ENCODE results near the gene MDFIC.

The MDFIC gene

DNA sequence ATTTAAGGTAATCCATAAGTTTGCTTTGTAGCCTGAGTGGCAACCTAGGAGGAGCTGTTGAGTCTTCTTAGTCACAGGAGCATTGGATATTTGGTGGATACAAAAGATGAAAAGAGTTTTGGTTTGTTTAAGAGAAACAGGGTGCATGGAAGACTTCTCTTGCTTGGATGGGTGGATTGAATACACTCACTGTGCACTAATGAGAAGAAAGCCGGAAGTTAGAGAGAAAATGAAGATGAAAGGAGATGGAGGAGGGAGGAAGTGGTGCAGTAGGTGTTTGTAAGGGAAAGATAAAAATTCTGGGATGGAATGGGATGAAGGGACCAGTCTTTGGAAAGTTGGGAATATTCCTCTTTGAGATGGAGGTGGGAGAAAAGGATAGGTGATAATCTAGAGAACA, 7.7 kb downstream of the MDFIC start:
- no peak for DNase-seq

DNA sequence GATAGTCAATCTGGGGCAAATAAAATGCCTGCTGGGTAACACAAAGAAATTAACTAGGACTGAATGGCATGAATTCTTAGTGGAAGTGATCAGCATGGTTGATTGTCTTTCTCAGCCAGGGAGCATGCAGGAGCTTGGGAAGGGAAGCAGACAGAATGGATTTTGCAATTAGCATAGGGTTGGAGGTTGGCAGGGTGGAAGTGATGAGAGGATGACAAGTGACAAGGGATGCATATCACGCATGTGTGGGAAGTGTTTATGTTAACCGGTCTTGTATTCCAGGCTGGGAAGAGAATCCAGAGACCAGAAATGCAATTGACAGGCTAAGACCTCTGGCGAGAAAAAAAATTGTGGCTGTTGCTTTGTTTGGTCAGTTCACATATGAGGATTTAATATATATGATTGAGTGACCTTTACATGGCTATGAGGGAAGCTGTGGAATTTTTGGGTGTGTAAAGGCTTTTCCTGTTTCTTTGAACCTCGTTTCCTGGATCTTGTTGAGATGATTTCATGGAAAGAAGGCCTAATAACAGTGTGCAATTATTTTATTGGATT, 8.3 kb downstream of the MDFIC start:
- no peak for DNase-seq

DNA sequence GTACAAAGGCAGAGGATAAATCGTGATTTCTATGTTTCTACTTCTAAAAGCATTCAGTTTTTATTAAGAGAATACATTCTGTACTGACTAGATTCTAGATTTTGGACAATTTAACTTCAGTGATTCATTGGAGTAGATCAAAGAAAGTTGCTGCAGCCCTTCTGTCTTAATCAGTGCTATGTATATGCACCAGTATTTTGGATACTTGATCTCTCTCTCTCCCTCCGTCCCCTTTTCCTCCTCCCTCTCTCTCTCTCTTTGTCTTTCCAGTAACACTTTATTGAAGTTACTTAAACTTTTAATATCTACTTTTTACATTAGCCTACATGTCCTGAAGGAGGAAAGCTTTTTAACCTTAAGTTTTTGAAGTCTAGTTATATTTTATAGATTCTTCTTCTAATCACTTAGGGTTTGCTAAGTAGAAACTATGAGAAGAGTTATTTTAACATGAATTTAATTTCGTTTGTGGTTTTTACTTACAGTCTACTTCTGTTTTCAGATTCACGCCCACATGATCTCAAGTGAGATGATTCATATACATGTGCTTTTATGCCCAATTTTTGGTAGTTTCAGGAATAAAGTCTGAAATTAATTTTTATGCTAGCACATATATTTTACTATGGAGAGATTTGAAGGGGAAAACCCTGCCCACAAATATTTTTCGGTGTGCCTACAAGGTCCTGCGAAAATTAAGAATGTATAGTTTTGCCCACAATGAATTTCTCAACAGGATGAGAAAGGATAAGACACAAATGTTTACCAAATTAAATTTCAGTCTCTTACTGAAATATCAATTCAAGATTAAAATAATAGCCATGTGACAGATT, 9.1 kb downstream of the MDFIC start:
- no peak for DNase-seq

DNA sequence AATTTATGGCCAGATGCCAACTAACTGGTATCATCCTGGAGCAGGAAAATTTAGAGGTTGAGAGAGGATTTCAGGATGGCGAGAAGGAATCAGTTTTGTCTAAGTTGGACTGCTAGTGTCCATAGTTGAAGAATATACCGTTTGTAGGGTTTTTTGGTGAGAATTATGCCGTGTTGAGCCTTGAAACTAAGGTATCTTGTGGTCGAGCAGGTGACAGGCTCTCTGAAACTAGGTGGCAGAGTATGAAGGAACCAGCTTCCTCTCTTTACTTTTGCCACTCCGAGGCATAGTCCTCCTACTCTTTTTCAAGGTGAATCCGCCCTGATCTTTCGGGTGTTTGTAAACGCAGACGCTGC, 9.7 kb downstream of the MDFIC start:
- DNase-seq: no peak

DNA sequence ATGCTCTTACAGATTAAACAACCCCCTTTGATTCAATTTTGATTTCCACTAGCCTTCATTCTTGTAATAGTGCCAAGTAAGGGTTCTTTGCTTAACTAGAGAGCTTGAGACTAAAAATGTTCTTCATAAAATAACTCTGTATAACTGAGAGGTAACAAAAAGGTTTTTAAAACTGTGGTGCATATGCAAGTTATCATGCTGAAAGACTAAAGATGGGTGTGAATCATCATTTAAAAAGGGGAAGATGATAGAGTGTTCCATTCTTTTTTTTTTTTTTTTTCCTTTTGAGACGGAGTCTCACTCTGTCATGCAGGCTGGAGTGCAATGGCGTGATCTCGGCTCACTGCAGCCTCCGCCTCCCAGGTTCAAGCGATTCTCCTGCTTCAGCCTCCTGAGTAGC, 11.1 kb downstream of the MDFIC start:
- no peak for DNase-seq

DNA sequence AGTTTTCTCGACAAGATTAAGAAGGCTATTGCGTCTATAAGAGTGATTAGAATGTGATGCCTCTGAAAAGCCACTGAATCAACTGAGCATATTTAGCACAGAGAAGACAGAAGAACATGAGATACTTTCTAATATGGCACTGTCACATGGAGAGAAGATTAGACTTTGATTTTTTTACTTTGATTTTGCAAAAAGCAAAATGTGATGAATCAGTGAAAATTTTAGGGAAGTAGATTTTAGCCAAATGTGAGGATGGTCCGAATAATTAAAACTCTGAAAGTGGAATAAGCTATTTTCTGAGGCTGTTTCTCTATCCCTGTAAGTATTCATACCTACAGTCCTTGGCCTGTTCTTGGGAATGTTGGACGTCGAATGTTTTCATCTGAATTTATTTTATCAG, 11.8 kb downstream of the MDFIC start:
- no peak for DNase-seq

DNA sequence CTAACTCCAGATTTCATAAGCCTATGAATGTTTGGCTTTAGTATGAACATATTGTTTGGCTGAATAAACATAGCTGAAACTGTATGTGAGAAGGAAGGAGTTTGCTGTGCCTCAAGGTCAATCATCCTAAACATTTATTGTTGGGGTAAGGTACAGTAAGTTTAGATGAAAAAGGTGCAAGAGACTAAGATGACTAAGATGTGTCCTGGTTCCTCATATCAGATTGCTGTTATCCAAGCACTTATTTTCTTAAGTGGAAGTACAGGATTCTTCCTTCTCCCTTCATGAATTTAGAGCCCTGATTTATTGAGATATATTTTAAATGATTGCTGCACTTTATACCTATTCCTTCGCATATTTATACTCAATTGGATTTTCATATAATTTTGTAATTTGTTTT, 12.2 kb downstream of the MDFIC start:
- DNase-seq: no peak

DNA sequence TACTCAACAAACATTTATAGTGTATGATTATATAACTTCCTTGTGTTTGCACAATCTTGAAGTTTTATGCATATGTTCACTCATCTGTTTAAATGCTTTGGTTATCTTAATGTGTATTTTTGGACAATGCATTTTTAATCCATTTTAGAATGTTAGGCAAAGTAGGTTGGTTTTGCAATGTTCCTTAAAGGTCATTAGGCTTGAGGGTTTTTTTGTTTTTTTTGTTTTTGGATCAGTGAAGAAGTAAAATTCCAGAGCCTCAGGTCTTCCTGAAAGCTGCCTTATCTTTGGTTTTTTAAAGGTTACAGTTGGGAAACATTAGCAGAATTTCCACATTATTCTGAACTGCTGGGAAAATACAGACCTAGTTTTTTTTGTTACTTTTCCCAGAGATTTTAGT, 12.8 kb downstream of the MDFIC start:
- no peak for DNase-seq

DNA sequence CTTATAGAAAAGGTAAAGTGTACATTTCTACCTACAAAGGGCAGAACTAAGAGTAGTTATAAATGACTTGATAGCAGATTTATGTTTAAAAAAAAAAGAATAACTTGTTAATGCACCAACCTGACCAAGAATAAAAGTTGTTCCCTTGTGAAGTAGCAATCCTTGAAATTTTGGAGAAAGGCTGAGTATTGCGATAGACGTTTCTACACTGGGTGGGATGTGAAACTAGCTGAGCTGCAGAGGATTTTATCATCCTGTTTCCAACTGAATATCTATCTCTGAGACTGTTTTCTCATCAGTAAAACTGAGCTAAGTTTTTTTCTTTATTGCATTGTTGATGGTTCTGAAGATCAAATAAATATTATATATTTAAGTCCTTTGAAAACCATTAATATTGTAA, 14.6 kb downstream of the MDFIC start:
- no peak for DNase-seq

DNA sequence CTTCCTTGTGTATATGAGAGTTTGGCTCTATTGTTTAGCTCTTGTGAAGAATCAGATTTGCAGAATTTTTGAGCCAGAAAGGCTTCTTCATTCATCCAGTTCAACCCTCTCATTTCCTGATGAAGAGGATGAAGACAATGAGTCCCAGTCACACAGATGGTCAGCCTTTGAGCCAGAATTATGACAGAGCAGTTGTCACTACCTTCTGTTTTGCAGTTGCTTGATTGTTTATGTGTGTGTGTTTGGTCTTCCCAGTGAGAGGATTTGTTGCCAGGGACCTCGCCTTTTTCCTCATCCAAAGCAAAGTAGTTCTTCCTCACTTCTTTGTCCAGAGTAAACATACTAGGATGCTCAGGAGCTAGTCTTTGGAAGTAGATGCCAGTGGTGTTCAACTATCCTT, 15.6 kb downstream of the MDFIC start:
- no peak for DNase-seq

DNA sequence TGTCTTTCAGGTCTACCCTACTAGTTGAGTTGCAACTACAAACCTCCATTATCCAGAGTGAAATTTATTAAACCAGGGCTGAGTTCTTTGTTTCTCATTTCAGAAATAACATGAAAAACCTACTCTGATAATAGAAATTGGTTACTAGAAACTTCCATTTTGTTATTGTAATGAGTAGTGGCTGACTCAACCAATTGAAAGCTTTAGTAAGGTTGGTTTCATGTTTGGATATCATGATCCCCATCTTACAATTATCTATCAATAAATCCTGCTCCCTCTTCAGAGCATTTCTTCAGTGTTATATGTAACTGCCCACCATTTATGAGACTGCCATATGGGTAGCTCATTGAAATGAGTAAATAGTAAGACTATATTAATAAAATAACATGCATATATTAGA, 16.9 kb downstream of the MDFIC start:
- no peak for DNase-seq

DNA sequence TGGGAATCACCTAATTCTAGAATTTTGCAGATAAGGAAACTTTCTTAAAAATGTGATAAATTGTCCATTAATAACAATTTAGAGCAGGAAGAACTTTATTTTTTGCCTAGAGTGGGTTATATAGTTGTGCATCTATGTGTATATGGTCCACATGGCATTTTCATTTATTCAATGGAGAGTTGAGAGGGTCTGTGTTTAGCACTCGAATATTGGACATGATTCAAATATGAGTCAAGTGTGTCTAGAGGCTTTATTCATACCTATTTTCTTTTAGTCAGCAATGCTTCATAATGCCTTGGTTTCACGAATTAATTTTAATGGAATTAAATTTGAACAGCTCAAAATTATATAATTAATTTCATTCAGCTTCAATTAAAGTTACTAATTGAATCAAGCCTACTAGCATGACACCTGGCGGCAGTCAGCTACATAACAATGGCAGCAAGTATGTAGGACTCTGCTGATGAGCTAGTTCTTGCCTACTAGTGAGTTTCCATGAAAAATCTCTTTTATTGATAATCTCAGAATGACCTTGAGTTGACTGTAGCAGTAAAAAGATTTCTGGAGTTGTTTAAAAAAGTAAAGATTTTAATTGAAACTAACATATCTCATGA, 17.7 kb downstream of the MDFIC start:
- DNase-seq: peak; percentile 65

DNA sequence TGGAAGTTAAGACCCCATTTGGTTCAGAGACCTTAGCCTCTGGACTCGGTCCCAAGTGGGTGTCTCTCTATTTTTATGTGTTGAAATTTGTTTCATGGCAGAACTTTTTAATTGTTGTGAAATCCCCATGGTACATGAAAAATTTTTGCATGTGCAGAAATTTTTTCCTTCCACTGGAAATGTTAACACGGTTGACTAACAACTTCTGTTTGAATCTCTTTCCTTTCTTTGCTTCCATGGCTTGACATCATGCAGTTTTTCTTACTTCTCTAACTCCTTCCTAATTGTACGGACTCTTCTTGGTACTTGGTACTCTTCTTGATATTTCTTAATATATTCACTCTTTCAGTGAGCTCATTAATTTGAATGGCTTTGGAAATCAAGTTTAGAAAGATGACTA, 18.3 kb downstream of the MDFIC start:
- DNase-seq: no peak

DNA sequence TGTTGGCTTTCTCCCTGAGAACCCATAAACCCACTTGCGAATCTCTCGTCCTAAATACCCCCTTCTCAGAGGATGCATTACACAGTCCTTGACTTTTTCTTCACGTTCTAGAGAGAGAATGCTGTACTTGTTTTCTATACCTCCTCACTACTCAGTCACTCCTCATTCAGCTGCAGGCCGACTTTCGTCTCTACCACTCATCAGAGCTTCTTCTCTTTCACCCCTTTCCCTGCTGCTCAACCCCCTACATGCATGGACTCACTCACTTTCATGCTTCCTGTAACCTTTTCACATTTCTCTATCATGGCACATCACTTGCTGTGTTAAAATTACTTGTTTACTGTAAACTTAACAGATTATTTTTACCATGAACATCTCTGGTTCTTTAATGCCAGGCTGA, 19.8 kb downstream of the MDFIC start:
- no peak for DNase-seq

DNA sequence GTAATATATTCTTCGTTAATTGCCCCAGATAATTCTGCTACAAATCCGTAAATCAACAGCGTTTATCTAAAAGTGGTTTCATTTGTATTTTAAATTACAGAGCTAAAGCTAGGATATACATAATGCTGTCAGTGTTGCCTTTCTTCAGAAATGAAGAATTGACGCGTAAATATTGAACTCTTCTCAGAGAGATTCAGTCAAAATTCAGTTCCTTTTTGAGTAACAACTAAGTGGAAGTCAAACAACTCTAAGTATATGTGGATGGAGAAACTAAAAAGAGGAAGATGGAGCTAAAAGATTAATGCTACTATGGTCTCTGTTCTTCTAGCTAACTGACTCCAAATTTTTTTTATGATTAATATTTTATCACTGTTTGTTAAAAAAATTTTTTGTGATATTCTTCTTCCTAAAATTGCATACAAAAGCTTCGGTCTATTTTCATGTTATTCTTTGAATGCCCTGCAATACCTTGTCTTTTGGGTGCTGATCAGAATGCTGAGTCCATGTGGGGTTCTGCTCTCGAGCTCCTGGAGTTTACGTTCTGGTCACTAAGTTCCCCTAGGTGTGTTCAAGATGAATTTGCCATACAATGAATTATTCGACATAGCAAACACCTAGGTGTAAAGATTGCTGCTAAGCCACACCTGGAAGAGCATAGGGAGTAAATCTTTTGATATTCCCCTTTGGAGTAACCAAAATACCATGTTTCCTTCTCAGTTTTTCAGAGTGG, 20.7 kb downstream of the MDFIC start:
- no peak for DNase-seq

DNA sequence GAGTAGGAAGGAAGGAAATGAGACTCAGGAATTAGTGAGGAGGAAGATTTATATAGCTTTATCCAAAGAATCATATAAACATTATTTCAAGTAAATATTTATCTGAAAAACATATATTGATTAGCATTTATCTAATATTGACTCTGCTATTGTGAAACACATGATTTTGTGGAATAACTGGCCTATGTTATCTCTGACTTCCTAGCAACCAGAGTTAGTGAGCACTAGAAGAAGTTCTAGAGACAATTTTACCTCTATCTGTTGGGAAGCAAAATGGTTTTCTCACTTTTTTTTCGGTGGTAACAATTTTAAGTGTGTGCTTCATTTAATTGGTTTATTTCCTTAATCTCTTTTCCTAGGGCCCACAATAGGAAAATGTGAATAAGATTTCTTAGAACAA, 21.6 kb downstream of the MDFIC start:
- DNase-seq: no peak

DNA sequence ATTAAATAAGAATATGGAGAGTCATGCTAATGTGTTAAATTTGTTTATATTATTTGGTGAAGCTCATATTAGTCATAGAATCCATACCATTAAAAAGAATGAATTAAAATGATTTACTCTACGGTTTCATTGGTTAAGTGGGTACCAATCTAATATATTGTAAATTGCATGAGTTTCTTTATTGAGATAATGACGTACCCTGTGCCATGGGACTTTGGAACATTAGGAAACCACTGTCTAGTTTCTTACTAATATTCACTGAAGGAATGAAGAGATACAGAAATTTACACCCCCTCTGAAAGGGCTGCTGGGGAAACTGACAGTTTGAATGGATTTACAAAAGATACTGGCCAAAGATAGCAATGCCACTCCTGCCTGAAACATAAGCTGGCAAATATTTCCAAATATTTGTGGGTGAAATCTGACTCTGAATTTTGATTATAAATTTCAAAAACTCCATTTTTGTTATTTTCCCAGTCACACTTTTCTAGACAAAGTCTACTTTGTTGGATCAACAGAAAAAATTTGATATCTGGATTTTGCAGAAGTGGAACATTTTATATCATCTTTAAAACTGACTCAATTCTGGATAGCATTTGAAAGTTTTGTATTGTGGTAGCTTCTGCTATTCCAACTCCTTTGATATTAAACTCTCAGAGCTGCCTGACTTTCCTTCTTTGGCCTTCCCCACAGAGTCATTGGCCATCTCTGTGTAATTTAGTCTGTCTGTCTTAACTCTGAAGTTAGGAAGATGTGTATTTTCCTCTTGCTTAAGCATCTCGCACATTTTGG, 22.3 kb downstream of the MDFIC start:
- DNase-seq: no peak

DNA sequence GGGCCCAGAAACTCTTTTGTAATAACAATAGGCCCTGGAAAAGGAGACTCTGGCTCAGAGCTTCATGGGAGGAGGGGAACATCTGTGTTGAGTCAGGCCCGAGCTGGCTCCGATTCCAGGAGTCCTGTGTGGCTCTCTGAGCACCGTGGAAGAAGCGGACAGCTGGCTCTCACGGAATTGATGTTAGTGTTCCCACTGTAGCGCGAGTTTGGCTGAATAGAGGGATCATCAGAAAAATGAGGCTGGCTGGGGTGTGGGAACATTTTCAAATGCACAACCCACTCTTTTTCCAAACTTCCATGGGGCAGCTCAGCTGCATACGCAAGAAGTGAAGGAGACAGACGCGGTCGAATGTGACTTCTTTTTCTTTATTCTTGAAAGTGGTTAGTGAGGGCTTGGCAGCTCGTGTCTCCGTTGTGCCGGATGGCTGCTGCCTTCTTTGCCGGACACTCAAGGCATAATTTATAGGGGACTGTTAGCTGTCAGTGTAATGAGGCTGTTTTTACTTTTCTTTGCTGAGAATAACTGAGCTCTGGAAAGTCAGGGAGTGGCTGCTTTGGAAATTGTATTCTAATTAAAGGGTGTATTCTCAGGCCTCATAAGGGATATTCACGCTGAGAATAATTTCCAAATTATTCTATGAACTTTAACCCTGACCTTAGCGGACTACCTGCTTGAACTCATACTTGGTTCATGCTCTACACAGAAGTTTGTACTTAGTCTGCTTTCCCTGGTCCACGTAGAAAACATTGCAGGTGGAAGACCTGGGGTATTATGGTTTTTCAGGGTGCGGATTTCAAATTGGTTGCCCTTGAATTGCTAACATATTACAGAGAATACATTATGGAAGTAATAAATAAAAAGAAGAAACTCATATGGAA, 23.1 kb downstream of the MDFIC start:
- DNase-seq: no peak

DNA sequence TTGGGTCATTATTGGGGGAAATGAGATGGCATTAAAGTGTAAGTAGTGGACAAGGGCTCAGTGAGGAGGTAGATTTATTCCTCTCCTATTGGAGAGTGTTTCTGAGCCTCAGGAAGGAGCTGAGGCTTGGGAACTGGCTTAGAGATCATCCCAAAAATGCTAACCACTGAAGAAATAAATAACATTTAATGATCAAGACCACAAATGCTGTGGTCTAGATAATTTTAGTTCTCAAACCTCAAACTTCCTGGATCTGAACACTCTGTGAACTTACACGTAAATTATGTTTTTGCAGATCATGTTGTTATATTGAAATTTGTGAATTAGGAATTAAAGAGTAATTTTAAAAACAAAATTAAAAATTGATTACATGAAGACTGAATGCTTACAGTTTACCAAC, 27.3 kb downstream of the MDFIC start:
- DNase-seq: no peak

DNA sequence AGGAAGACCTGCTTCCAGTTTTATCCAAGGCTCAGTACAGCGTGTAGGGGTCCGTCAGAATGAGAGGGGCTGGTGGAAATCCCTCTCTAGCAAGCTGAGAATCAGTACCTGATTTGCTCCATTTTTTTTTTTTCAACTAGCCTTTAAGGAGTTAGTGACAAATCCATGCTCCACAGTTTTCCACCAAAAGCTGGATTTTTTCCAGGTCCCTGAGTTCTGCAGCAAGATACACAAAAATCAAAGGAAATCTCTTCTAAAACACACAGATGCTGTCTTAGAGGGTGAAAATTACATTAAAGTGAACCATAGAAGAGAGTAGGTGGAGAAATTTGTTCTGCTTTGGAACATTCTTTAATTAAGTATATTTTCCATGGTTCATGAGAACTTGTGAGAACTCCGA, 30.4 kb downstream of the MDFIC start:
- no peak for DNase-seq

DNA sequence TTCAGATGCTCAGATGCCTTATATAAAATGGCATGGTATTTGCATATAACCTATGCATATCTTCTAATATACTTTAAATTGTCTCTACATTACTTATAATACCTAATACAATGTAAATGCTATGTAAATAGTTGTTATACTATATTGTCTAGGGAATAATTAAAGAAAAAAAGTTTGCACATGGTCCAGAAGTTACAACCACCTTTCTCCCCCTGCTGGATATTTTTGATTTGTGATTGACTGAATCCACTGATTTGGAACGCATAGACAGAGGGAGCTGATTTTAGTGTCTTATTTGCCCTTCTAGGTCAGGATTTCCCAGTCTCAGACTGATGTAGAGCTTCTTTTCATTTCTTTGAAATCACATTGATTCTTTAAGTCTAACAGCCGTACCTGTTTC, 31.8 kb downstream of the MDFIC start:
- DNase-seq: no peak

DNA sequence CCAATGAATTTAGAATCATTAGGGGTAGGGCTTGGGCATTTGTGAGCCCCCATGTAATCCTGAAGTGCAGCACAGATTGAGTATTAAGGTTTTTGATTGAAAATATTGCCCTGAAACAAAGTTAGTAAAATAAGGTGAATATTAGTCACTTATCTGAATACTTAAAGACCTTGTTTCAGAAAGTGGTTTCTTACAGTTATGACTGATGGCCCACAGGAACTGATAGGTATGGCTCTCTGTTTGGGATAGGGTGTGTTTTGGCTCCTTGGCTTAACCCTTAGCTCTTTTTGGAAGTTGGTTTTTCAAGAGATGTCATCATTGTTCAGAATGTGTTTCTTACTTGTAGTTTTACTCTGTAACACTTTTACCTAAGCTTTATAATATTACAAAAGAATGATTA, 34.8 kb downstream of the MDFIC start:
- no peak for DNase-seq
